Ectodermal cell (in vitro differentiated cells): ENCODE results near the gene C6orf136.
A peak's percentile ranks its signal among the peaks of the same experiment; 100 is the strongest.

Source experiments
- H3K27ac ChIP-seq: 2 replicates; pipeline ENCODE4 v1.7.0; 2013; ENCODE audit warnings: mild to moderate bottlenecking, low read depth, low read length; ENCODE audit not compliant: insufficient read depth, poor library complexity, severe bottlenecking
- H3K27me3 ChIP-seq: 2 replicates; pipeline ENCODE4 v1.7.0; 2013; ENCODE audit warnings: mild to moderate bottlenecking, low read length; ENCODE audit not compliant: insufficient read depth, control insufficient read depth, poor library complexity, severe bottlenecking
- H3K36me3 ChIP-seq: one replicate; pipeline ENCODE4 v1.7.0; 2013; ENCODE audit warnings: low read length; ENCODE audit not compliant: control insufficient read depth, insufficient read depth
- H3K4me1 ChIP-seq: one replicate; pipeline ENCODE4 v1.7.0; 2013; ENCODE audit warnings: low read length; ENCODE audit not compliant: control insufficient read depth, insufficient read depth
- H3K4me3 ChIP-seq: 2 replicates; pipeline ENCODE4 v1.7.0; 2013; ENCODE audit warnings: low read depth, low read length, control low read depth; ENCODE audit not compliant: insufficient read depth
- H3K9me3 ChIP-seq: 2 replicates; pipeline ENCODE4 v1.7.0; 2013; ENCODE audit warnings: mild to moderate bottlenecking, low read length, moderate library complexity; ENCODE audit not compliant: control insufficient read depth
- WGBS, 2 experiments: methylation state at CpG; one replicate each; pipeline ENCODE4 v1.1.7; 2013; ENCODE audit warnings: missing lambda C conversion rate in 2 of 2; 5-methylcytosine and 5-hydroxymethylcytosine counted together

C6orf136 gene

DNA sequence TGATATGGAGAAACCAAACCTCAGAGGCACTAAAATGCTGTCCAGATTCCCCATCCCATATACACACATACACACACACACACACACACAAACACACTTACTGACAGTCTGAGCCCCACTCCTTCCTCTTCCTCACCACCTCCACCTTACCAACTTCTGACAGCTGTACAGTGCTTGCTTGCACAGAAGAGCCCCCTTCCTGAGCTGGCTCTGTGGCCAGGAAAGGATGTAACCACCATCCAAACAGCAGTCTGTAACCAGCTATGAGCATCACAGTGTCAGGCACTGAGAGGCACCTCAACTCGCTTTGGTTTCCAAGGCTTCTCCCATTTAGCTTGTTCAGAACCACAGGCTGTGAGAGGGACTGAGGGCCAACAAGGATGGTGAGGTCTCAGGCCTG lies 5.9 kb upstream of the C6orf136 start:
- 94 to 96% methylated on average over 1 of the region's 1 CpG for WGBS, 2 experiments
- H3K27ac ChIP-seq: no peak overlapping the region
- H3K4me3 ChIP-seq: no peak overlapping the region
- no peaks in the 10 kb centered on the region for H3K27me3 ChIP-seq
- H3K9me3 ChIP-seq: no peaks in the 10 kb centered on the region
- H3K4me1 ChIP-seq: no peaks in the 10 kb centered on the region
- H3K36me3 ChIP-seq: peaks cover 36% of the 10 kb centered on the region

DNA sequence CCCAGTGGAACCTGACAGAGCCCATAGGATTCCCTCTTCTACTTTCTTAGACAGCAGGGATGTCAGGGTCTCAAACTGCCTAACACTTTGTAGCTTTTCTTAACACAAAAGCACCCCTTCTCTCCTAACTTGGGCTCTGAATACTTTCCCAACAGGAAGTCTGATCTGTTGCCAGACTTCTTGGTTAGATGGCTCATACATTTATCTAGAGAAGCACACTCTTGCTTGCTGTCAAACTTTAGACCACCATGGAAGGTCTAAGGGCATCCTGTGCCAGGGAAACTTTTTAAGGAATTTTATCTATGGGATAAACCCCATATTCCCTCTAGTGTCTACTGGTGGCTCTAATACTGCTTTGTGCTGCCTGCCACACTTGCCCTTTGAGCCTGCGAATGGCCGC lies 3.3 kb upstream of the C6orf136 start:
- H3K27ac ChIP-seq: no peak overlapping the region
- peaks cover 33% of the 10 kb centered on the region for H3K36me3 ChIP-seq

DNA sequence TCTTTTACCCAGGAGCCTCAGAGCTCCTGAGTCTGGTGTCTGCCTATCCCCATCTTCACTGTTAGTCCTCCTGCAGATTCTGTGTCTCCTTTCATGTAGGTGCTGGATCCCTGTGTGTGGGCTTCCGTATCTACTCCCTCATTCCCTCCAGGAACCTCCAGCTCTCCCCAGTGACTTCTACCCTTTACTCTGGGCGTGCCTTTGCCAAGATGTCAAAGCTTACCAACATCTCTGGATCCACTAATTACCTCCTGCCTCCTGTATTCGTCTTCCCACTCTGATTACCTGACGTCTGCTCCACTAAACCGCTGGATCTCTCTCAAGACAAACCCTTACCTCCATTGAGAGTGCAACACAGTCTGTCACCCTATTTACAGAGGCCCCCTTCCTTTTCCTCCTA lies 2.2 kb upstream of the C6orf136 start:
- Histone ChIP-seq H3K36me3 (peaks cover 32% of the 10 kb centered on the region), H3K4me3 (no peak overlapping the region), H3K27me3 (no peaks in the 10 kb centered on the region), H3K4me1 (peaks cover 4% of the 10 kb centered on the region), H3K9me3 (no peaks in the 10 kb centered on the region), H3K27ac (no peak overlapping the region)
- WGBS, 2 experiments: 92% methylated on average over 5 of the region's 5 CpGs

More for the DNA sequence above, 3.3 kb upstream of the C6orf136 start:
- H3K9me3 ChIP-seq: no peaks in the 10 kb centered on the region
- H3K27me3 ChIP-seq: no peaks in the 10 kb centered on the region
- H3K4me1 ChIP-seq: peaks cover 4% of the 10 kb centered on the region
- WGBS, 2 experiments: 94% methylated on average over 2 of the region's 2 CpGs
- no peak overlapping the region for H3K4me3 ChIP-seq

DNA sequence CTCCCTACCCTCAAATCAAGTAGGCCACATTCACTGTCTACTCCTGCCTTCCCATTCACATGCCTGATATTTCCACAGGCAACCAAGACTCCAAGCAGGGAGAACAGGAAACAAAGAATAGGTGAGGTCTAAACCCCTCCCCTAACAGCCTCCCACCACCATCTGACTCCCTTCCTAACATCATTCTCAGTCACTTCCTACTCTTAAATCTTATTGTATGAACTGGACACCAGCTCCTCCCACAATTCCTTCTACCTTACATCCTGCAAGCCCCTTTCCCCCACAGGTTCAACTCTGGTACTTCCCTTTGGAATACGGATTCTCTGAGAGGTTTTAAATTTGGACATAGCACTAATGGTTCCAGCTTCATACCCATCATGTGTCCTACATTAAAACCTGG lies 944 bp upstream of the C6orf136 start:
- Histone ChIP-seq H3K9me3 (no peaks in the 10 kb centered on the region), H3K27me3 (no peaks in the 10 kb centered on the region), H3K36me3 (peaks cover 22% of the 10 kb centered on the region), H3K4me3 (no peak overlapping the region), H3K4me1 (peaks cover 4% of the 10 kb centered on the region), H3K27ac (no peak overlapping the region)
- WGBS, 2 experiments: 84 to 91% methylated on average over 1 of the region's 1 CpG

DNA sequence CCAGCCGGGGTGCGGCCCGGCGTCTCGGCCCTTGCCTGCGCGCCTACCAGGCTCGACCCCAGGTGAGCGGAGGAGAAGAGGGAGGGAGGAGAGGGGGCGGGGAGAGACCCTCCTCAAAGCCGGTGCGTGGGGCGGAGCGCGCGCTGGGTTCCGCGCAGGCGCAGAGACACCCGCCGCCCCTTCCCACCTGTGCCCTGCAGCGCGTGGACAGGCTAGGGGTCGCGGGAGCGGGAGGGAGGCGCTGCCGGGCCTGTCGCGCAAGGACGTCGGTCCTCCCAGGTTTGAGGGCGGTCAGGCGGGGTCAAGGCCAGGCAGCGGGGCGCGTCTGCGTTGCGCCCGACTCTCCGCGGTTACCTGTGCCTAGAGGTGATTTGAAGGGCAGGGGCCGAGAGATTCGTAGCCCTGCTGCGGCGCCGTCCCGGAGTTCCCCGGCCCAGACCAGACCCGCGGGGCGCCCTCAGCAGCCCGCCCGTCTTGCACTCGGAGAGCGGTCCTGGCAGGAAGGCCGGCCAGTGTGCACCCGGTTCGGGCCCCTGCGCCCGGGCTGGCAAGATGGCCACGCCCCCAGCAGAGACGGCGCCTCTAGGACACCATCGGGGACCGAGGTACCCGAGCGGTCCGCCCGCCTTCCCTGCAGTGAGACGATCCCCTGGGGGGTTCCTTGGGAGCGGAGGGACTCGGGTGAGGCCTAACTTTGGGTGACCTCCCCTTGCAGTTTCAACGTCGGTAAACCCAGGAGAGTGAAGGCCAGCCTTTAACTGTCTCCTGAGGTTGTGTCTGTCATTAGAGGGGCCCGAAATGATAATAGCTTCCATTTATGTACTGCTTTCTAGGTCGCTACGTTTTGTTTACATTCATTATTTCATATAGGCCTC lies 546 bp downstream of the C6orf136 start:
- H3K27me3 ChIP-seq: no peaks in the 10 kb centered on the region
- WGBS, 2 experiments: 1% methylated on average over 76 to 78 of the region's 78 CpGs
- peak overlapping the region; percentile 98 for H3K4me3 ChIP-seq
- peaks cover 4% of the 10 kb centered on the region for H3K4me1 ChIP-seq
- peak overlapping the region; percentile 18 for H3K27ac ChIP-seq
- H3K9me3 ChIP-seq: no peaks in the 10 kb centered on the region
- H3K36me3 ChIP-seq: peaks cover 34% of the 10 kb centered on the region

DNA sequence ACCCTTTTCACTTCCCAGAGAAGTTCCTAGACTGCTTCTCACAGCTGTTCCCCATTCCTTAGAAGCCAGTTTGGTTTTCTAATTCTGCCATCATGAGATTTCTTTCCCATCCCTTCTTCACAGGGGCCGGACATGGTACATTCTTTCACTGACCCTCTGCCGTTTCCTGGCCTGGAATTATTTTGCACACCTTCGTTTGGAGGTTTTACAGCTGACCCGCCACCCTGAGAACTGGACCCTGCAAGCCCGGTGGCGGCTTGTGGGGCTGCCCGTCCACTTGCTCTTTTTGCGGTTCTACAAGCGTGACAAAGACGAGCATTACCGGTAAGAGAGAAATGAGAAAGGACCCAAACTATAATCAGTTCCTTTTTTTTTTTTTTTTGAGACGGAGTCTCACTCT lies 4.2 kb downstream of the C6orf136 start:
- Histone ChIP-seq H3K4me1 (peaks cover 4% of the 10 kb centered on the region), H3K4me3 (no peak overlapping the region), H3K27ac (no peak overlapping the region), H3K27me3 (no peaks in the 10 kb centered on the region), H3K36me3 (peaks cover 42% of the 10 kb centered on the region), H3K9me3 (no peaks in the 10 kb centered on the region)
- 90 to 93% methylated on average over 12 of the region's 12 CpGs for WGBS, 2 experiments

DNA sequence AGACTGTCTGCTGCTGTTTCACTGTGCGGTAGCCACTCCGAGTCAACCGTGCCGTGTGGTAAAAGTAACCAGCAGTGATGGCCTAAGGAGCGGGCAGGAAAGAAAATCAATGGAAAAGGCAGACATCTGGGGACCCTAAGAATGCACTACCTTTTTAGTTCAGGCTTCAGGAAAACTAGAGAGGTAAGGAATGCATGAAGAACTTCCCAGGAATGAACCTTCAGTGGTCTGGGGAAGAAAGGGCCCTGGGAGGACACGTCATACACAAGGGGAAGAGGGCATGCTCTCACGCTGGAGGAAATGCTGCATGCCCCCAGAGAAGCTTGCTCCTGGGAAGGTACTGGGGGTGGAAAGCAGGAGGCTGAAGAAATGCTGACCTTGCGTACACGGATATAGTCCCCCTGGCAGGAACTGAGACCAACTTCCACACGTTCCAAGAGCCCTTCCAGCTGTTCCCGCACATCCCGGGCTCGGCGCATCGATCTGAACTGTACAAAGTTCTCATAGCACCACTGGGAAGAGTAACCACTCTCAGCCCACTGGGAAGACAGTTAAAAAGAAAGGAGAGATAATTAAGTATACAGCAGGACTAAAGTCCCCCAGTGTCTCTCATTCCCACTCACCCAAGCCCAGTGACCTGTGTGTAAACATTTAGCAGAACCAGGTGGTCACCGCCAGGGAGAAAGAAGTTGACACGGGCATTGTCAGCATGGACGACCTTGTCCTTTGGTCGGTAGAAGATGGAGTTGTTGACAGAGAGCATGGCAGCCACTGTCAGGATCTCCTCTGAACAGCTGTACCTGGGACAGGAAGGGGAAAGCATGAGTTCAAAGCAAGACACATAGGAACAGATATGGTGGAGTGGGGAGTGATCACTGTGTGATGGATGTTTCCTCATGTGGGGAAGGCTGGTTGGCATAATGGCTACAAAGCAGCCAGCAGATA lies 8.1 kb downstream of the C6orf136 start:
- no peaks in the 10 kb centered on the region for H3K9me3 ChIP-seq
- no peaks in the 10 kb centered on the region for H3K4me1 ChIP-seq
- no peak overlapping the region for H3K27ac ChIP-seq
- no peaks in the 10 kb centered on the region for H3K27me3 ChIP-seq
- peaks cover 53% of the 10 kb centered on the region for H3K36me3 ChIP-seq
- H3K4me3 ChIP-seq: no peak overlapping the region
- WGBS, 2 experiments: 95 to 96% methylated on average over 19 of the region's 19 CpGs

DNA sequence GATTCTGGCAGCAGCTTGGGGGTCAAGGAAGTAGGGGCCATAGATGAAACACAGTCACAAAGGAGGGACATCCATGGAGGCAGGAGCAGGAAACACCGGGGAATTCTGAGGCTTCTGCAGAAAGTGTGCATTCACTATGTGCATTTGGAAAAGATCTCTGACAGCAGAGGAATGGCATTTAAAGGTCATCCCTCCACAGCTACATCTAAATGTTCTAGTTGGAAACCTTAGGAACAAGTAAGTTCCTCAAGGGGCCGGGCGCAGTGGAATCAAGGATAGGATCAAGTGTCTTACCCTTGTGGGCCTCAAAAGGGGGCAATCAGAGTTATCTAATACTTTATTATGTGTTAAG lies 8.8 kb downstream of the C6orf136 start:
- H3K27me3 ChIP-seq: no peaks in the 10 kb centered on the region
- no peaks in the 10 kb centered on the region for H3K9me3 ChIP-seq
- 95 to 97% methylated on average over 3 of the region's 3 CpGs for WGBS, 2 experiments
- H3K4me3 ChIP-seq: no peak overlapping the region
- no peak overlapping the region for H3K27ac ChIP-seq
- H3K4me1 ChIP-seq: no peaks in the 10 kb centered on the region
- peaks cover 57% of the 10 kb centered on the region for H3K36me3 ChIP-seq

DNA sequence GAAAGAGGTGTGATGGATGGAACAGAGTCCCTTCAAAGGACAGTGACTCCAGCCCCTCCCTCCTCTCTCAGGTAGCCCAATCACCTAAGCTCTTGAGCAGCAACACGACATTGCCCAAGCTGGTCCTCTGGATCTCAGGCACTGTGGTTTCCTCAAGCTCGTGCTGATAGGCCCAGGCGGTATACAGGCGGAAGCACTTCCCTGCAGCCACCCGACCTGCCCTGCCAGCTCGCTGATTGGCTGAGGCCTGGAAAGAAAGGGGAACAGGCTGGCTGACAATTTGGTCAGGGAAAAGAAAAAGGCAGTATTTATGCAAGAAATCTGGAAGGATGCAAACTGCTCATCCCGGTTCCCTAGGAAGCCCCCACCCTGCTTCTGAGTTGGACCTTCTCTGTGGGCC lies 9.6 kb downstream of the C6orf136 start:
- H3K4me3 ChIP-seq: no peak overlapping the region
- H3K4me1 ChIP-seq: no peaks in the 10 kb centered on the region
- no peaks in the 10 kb centered on the region for H3K27me3 ChIP-seq
- H3K27ac ChIP-seq: no peak overlapping the region
- H3K9me3 ChIP-seq: no peaks in the 10 kb centered on the region
- 89 to 90% methylated on average over 7 of the region's 7 CpGs for WGBS, 2 experiments
- H3K36me3 ChIP-seq: peaks cover 50% of the 10 kb centered on the region

DNA sequence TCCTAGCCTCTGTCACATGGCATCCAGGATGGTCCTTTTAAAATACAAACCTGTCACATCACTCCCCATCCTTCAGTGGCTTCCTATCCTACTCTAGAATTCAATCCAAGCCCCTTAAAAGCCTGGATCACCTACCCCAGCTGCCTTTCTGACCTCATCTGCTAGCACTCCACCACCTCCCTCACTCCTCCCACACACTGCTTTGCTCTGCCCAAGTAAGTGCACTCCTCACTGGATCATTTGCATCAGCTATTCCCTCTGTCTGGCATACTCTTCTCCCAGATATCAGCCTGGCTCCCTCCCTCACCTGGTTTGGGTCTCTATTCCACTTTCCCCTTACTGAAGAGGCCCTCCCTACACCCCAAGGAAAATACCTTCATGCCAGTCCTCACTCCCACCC lies 10.5 kb downstream of the C6orf136 start:
- H3K36me3 ChIP-seq: peaks cover 44% of the 10 kb centered on the region

More for the DNA sequence above, 10.5 kb downstream of the C6orf136 start:
- Histone ChIP-seq H3K4me1 (no peaks in the 10 kb centered on the region), H3K27ac (no peak overlapping the region), H3K9me3 (no peaks in the 10 kb centered on the region), H3K4me3 (no peak overlapping the region), H3K27me3 (no peaks in the 10 kb centered on the region)
